ENCODE data around the gene PERCC1.
"Not testable (repeated sequence)": the region's sequence is repeated elsewhere in the genome, so short reads cannot be mapped to it uniquely, and the experiment has no call there.

PERCC1 gene

GRCh38 chr16:1433263-1433560, 2.3 kb downstream of the PERCC1 start:
- in situ Hi-C loops (cut with MboI; ENCODE audit: low sequenced_read_pairs) = no loop called here

DNA sequence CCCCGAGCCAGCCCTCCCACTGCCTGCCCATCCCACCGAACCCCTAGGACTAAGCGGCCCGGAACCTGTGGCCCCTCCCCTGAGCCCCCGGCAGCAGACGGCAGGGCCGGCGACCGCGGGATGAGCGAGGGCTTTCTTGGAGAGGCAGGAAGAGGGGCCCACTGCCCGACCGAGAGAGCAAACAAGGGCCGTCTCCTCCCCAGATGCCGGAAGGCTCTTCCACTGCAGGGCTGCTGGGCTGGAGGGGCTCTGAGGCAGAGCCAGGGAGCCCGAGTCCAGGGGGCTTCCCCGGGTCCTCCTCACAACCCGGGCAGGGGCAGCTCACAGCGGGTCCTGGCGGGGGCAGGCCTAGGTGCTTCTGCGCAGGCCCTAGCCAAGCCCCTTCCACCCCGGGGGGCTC, 2.9 kb downstream of the PERCC1 start:
- in situ Hi-C loops (cut with MboI; ENCODE audit: low sequenced_read_pairs) = no loop called here

DNA sequence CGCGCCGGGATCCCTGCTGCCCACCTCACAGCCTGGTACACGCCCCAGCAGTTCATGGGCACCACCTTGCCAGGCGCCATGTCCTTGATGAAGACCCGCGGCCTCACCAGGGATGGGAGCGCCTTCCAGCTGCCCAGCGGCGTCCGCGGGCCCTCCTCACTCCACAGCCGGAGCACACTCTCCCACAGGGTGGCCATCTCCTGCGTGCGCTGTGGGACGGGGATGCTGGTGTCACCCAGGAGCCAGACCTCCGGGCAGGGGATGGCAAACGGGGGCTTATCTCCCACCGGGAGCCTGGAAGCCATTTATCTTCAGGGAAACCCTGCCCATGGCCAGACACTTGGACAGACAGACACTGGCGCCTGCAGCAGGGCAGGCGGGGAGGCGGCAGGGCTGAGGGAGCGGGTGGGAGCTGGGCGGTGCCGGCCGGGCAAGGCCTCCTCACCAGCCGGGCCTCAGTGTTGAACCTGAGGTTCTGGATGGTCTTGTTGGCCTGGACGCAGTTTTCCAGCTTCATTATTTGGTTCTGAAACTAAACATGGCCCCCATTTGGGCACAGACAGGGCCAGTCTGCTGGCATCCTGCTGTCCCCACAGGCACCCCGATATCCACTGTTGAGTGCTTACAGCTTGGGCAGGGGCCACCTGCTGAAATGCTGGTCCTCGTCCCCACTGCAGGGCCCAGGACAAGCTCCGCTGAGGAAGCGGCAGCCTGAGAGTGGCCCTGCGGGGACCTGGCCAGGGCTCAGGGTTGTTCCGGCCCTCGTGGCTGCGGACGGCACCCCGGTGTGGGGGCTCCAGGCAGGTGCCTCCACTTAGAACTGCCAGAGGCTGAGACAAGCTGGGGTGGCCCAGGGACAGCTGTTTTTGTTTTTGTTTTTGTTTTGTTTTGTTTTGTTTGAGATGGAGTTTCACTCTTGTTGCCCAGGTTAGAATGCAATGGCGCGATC, 4.0 kb downstream of the PERCC1 start:
- in situ Hi-C loops (cut with MboI; ENCODE audit: low sequenced_read_pairs) = no loop called here

- in situ Hi-C loops (cut with MboI; ENCODE audit: low sequenced_read_pairs) = no loop called here
These were observed 5.2 kb downstream of the PERCC1 start for GRCh38 chr16:1435921-1436697.

GRCh38 chr16:1436731-1437355, 6.0 kb downstream of the PERCC1 start:
- in situ Hi-C loops (cut with MboI; ENCODE audit: low sequenced_read_pairs) = no loop called here

- in situ Hi-C loops (cut with MboI; ENCODE audit: low sequenced_read_pairs) = no loop called here
These were observed 6.7 kb downstream of the PERCC1 start for GRCh38 chr16:1437606-1438005.

- in situ Hi-C loops (cut with MboI; ENCODE audit: low sequenced_read_pairs) = no loop called here
These were observed 7.6 kb downstream of the PERCC1 start for GRCh38 chr16:1438229-1439057.

DNA sequence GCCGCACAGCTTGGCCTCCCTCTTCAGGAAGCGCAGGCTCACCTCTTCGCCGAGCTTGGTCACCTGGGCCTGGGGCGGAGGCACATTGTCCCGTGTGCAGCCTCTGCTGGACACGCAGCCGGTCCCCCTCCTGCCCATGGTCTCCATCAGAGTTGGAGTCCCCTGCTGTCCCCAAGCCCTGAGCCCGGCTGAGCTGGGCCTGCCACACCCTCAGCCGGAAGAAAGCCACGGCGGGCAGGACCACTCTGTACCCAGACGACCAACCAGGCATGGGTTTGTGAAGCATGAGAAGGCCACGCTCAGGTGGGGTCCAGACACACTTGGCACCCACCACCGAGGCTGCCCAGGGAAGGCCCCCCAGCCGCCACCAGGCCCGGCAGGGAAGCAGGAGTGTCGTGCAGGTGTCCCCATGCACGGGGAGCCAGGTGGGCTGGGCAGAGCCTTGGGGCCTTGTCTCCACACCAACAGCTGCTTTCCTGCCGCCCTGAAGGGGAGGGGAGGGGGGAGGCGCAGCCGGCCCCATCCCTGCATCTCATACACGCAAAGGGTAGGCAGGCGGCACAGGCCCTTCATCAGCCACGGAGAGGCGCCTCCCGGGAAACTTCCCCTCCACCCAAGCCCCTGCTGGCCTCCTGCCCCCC, 8.3 kb downstream of the PERCC1 start:
- in situ Hi-C loops (cut with MboI; ENCODE audit: low sequenced_read_pairs) = no loop called here

- in situ Hi-C loops (cut with MboI; ENCODE audit: low sequenced_read_pairs) = not testable (repeated sequence)
These were observed 8.8 kb downstream of the PERCC1 start for GRCh38 chr16:1439699-1440074.

GRCh38 chr16:1441391-1441829, 10.5 kb downstream of the PERCC1 start:
- in situ Hi-C loops (cut with MboI; ENCODE audit: low sequenced_read_pairs) = no loop called here

DNA sequence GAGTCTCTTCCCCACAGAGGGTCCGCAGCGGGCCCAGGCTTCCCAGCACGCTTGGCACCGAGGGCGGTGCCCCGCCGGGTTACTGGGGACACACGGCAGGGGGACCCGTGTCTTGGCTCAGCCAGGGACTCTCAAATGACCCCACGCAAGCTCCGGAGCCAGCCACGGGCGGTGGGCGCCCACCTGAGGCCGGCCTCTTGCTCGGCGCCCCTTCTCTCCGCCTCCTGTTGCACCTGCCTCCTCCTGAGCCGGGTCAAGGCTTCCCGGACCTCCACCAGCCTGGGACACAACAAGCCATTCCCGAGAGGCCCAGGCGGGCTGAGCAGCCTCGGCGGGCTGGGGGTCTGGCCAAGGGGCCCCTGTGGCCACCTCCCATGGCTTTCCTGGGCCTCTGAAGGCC, 11.8 kb downstream of the PERCC1 start:
- in situ Hi-C loops (cut with MboI; ENCODE audit: low sequenced_read_pairs) = no loop called here

GRCh38 chr16:1443403-1443973, 12.6 kb downstream of the PERCC1 start:
- in situ Hi-C loops (cut with MboI; ENCODE audit: low sequenced_read_pairs) = no loop called here

DNA sequence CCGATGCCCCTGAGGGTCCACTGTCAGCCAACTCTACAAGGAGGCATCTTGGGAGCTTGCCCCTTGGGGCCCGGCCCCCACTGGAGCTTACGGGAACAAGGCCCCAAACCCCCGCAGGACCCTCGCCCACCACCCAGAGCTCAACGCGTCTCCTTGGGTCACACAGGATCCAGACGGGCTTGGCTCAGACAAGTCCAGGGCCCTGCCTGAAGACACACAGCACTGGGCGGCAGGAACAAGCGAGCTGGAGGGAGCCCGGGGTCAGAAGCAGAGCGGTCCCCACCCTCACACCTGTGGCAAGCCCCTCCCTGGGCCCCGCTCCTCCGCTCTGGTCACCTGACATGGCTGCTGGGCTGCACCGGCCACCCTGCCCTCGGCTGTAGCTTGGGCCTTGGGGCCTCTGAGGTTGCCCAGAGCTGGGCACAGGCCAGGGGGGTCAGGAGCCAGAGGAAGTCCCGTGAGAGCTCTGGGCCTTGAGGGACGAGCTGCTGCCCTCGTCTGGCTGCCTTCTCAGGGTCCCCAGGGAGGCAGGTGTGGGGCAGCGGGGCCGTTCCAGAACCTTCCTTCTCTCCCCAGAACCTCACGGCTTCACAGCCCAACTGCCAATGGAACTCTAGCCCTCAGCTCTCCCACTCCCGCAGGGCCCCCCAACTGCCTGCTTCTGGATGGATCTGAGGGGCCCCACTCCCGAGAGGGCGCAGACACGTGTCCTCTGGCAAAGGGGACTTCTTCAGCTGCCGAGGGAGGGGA, 13.3 kb downstream of the PERCC1 start, which contains the start of gene CCDC154:
TSS of gene CCDC154 (minus strand) at position 577 of the 750 bp plus-strand sequence. CDS start at position 343, 234 bp downstream.
- in situ Hi-C loops (cut with MboI; ENCODE audit: low sequenced_read_pairs) = no loop called here

GRCh38 chr16:1444730-1445517, 14.0 kb downstream of the PERCC1 start:
- in situ Hi-C loops (cut with MboI; ENCODE audit: low sequenced_read_pairs) = no loop called here

DNA sequence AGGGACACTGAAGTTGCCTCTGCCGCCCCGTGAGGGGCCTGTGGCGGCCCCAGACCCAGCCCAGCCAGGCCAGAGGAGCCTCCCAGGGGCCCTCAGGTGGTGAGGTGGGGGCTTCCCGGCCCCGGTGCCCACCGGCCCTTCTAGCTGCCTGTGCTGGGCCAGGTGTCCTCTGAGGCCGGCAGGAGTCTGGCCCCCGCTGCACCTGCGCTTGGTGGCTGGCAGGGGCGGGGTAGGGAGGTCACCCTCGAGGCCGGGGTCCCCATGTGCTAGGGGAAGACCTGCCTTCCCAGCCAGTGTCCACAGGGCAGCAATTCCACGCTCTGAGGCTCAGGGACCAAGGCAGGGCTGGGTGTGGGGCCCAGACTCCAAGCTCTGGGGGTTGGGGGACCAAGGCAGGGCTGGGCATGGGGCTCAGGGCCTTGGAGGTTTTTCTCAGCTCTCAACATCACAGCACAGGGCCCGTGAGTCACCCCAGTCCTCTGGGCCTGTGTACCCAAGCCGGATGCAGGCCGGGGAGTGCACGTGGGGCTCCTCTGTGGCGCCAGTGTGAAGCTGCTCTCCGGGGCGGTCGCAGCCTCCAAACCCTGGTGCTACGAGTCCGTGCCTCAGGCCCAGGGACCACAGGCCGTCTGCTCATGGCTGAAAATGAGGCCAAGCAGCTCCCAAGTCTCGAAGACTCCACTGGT, 14.8 kb downstream of the PERCC1 start:
- in situ Hi-C loops (cut with MboI; ENCODE audit: low sequenced_read_pairs) = no loop called here

DNA sequence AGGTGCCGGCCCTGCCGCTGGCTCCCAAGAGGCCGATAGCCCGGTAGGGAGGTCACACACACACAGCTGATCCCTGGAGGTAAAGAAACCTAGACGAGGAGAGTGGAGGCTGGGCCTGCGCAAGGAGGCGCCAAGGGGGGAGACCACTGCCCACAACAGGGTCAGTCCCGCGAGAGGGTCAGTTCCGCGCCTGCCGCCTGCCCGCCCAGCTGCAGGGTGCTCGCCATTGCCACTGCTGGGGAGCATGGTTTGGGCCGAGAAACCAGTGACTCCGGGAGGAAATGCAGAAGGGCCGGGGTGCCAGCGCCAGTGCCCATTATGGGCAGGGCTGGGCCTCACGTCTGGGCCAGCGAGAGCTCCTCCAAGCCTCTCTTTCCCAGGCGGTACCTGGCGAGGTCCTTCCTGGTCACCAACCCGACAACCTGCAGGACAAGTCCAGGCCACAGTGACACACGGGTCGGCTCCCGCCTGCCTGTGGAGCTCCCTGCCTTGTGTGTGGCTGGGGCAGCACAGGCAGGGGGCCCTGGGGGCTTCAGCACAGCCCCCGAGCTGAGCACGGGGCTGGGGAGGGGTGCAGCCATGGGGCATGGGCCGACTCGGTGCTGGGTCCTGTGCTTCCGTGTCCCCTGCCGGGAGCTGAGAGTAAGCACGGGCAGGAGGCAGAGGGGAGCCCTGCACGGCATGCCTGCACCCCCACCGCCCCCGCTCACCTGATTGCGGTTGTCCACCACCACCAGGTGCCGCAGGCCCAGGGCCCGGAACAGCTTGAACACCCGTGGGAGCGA, 15.6 kb downstream of the PERCC1 start:
- in situ Hi-C loops (cut with MboI; ENCODE audit: low sequenced_read_pairs) = no loop called here

DNA sequence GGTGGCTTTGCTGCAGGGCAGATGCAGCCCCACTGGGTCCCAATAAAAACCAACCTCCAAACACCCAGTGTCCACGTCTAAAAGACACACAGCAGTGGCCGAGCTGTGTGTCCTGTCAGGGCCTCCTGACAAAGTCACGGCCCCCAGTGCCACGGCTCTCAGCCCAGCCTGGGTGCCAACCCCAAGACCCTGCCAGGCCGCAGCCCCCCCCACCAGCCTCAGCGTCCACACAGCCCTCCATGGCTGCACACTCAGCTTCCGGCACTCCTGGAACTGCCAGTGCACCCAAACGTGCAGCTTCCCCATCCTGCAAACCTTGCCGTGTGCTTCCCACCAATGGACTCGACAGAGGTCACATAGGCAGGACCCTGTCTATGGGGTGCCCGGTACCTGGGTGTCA, 17.1 kb downstream of the PERCC1 start:
- in situ Hi-C loops (cut with MboI; ENCODE audit: low sequenced_read_pairs) = no loop called here

Data from HL-60/S4 treated with retinoic acid at 250 ng/mL for 4 days and 3 days (cell line).